GM12872 (cell line): ENCODE measurements around the gene MYO1F.

Source experiments
- TF ChIP-seq, protein P1 (sequence below): IDR thresholded peaks from 3 replicates; pipeline ENCODE4 v1.5.1; 2011; ENCODE audit warnings: low read depth, mild to moderate bottlenecking, low read length, moderate library complexity; ENCODE audit not compliant: insufficient read depth

Gene MYO1F

DNA sequence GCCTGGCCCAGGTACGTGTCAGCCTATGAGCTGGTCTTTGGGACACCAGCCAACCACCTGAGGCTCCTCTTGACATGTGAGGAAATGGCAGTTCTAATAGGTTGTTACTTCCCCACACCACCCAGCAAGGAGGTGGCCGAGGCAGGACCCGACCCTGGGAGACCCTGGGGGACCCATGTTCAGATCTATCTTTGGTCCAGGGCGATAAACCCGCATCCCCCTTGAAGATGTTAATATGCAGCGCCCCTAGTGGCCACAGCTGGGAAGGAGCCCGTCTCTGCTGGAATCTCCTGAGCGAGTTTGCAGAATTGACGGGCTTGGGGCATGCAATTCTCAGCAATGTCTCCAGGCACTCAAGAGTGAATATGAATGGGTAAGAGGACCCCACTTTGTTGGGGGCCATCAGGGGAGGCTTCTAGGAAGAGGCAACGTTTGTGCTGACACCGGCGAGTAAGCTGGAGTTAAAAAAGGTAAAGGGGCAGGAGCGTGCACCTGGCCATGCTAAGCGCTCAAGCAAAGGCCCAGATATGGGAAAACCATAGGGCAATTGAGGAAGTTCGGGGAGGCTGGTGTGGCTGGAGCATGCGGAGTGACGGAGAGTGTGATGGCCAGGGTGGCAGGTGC is 1.5 kb upstream of the MYO1F start:
- TF ChIP-seq, protein P1, sequence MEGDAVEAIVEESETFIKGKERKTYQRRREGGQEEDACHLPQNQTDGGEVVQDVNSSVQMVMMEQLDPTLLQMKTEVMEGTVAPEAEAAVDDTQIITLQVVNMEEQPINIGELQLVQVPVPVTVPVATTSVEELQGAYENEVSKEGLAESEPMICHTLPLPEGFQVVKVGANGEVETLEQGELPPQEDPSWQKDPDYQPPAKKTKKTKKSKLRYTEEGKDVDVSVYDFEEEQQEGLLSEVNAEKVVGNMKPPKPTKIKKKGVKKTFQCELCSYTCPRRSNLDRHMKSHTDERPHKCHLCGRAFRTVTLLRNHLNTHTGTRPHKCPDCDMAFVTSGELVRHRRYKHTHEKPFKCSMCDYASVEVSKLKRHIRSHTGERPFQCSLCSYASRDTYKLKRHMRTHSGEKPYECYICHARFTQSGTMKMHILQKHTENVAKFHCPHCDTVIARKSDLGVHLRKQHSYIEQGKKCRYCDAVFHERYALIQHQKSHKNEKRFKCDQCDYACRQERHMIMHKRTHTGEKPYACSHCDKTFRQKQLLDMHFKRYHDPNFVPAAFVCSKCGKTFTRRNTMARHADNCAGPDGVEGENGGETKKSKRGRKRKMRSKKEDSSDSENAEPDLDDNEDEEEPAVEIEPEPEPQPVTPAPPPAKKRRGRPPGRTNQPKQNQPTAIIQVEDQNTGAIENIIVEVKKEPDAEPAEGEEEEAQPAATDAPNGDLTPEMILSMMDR, result peak; percentile 87

DNA sequence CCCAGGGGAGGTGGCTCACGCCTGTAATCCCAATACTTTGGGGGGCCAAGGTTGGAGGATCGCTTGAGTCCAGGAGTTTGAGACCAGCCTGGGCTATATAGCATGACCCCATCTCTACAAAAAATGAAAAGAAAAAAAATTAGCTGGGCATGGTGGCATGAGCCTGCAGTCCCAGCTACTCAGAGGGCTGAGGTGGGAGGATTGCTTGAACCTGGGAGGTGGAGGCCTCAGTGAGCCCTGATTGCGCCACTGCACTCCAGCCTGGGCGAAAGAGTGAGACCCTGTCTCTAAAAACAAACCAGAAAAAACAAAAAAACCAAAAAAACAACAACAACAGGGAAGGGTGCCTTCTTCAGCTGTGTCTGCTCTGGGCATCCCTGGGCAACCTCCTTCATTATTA is 499 bp upstream of the MYO1F start:
- TF ChIP-seq, protein P1, result no peak

DNA sequence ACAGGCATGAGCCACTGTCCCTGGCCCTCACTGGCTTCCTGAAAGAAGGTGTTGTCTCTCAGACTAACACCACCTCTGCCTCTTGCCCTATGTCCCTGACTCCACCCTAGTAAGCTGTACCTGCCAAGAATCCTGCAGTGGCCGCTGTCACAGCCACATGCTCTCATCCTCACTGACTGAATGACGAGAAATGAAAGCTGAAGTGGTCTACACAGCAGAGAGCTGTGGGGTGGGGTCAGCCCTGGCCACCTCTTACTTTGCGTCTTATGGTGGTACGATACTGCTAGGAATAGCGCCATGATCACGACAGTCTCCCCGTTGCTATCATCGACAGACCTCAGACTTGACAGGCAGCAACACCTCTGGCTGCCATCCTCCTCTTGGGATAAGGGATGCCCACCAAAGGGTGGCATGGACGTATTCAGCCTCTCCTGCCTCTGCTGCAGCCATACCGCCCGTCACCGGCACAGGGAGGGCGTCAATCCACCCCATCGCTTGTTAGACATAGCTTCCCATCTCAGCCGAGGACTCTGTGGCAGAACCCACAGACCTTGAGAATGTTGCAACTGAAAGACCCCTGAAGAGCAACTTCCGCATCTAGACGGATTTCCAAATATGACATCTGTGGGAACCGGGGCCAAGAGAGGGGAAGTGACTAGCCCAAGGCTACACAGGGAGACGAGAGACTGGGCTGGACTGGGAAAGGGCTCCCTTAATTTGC is 809 bp downstream of the MYO1F start:
- TF ChIP-seq, protein P1, result no peak

- TF ChIP-seq, protein P1, result no peak
Observed at GRCh38 chr19:8575467-8575997, 1.7 kb downstream of the MYO1F start.

DNA sequence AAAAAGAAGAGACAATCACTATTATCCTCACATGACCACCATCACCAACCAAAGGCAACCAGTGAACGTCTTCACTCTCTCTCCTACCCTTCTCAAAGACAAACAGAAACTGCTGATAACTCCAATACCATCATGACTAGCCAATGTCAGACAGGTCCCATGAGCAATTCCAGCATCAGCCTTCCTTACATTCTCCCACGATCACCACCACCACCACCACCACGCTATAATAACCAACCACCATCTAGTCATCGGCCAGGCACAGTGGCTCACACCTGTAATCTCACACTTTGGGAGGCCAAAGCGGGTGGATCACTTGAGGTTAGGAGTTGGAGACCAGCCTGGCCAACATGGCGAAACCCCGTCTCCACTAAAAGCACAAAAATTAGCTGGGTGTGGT is 3.9 kb downstream of the MYO1F start:
- TF ChIP-seq, protein P1, result no peak

DNA sequence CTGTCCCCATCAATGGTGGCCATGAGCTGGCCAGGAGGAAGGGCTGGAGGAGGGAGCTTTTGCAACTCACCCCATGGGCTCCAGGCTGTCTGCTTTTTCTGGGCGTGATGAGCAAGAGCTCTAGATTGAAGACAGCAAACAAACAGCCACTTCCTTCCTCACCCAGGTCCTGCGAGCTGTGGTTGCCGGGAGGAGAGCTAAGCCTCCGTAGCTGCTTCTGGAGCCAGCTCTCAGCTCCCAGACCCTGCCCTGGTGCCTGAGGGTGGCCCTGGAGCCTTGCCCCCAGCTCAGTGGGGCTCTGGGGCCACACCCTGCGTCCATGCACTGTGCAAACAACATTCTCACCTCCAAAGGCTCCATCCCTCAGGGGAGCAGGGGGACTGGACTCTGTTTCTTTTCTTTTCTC is 6.2 kb downstream of the MYO1F start:
- TF ChIP-seq, protein P1, result no peak

DNA sequence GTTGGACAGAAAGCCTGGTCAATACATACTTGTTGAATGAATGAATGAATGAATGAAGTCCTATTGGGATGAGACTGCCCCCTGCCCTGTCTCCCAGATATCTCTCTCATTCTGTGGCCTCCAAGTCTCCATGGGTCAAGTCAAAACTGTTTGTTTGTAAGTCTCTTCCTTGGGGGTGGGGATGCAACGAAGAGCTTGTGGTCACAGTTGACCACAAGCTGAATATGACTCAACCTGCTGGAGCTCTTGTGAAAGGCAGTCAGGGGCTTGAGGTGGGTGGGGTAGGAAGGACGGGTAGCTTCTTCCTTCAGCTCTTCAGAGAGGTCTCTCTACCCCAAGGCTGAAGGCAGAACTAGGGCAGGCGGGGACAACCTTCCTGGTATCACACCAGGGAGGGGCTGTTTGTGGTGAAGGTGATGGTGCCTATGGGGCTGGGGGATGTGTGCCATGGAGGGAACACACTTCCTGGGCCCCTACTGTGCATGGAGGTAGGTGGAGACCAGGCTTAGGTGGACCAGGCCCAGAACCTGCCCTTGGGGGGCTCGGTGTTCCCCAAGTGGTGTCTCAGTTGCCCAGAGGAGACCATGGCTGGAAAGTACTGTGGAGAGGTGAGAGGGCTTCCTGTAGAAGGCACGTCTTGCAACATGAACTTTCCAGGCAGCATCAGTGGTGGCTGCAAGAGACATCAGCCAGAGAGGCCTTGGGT is 8.0 kb downstream of the MYO1F start:
- TF ChIP-seq, protein P1, result no peak
